Measurements from ENCODE around the gene TBX2. TPM values are rescaled to one million over a fixed set of nuclear protein-coding genes. Genes with fewer than 3 reads are reported as not detected.

TBX2 gene
- total and polyA plus RNA-seq, 10 of the 15 experiments (the other 5 are each of a cell fraction or from before 2014, with no cell fraction given): 0.13 TPM; not detected in 9

DNA sequence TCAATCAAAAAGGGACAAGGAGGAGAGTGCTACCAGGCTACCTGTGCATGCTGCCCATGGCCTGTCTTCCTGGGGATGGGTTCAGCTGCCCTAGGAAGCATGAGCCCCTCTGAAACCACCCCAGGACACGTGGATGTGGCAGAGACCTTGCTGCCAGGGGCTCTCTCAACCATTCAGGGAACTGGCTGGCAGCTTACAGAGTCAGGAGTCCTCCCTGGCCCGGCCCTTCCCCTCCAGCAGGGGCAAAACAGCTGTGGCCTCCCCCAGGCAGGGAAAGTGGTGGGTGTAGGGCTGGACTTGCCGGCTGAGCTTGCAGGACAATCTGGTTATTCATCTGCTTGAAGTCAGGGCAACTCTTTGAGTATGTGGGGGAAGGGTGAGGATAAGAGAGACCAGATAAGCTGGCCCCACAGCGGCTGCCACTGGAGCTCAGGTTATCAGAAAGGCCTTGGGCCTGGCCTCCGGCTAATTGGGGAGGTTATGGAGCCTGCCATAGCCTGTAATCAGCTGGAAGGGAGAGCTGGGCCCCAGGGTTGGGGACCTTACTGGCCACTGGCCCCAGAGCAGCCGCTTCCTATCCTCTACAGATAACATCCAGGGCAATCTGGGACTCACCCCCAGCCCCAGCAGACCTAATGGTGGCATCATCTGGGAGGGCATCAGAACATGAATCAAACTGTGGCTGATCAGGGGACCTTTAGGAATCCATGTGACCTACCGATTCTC is 5.6 kb upstream of the TBX2 start:
- in situ Hi-C loops (cut with MboI) (loop anchor here (5.0 kb wide), 2 partner anchors 382 to 672 kb away; no protein-coding TSS in a partner anchor), intact Hi-C loops (cut with micrococcal nuclease; ENCODE audit: unreplicated experiment) (no loop called here)
- 32% methylated on average over 7 of the region's 7 CpGs for WGBS (ENCODE audit: insufficient coverage, insufficient replicate concordance, low lambda C conversion rate, missing lambda C conversion rate)
- TF ChIP-seq ETV6 (conservative IDR thresholded peaks at IDR 0.05 in 1 of 2, IDR thresholded peaks at IDR 0.05 in 1 of 2; ENCODE audit: borderline replicate concordance in 1 of 2, low read depth in 1 of 2) (peak in 1 of 2 experiments; percentile 14; a peak in 1 of 4 replicates), JUNB (IDR thresholded peaks at IDR 0.05) (no peak), NFXL1 (IDR thresholded peaks at IDR 0.05; ENCODE audit: borderline replicate concordance) (peak; percentile 73)
- Histone ChIP-seq H4K20me1 (ENCODE audit: control insufficient read depth, insufficient read depth) (no peaks in the 10 kb centered on the region), H3K4me1 (ENCODE audit: control insufficient read depth, insufficient read depth, low read length) (no peaks in the 10 kb centered on the region), H3K27me3 (replicated peaks in 1 of 2; ENCODE audit: control insufficient read depth in 2 of 2, insufficient read depth in 2 of 2, low read length in 1 of 2) (peaks cover 6 to 17% of the 10 kb centered on the region in 2 experiments), H3K4me2 (ENCODE audit: control insufficient read depth, insufficient read depth) (no peak overlapping the region), H3K9ac (ENCODE audit: control insufficient read depth, insufficient read depth, low read length) (no peak overlapping the region), H3K79me2 (ENCODE audit: control insufficient read depth, insufficient read depth, low read length) (no peaks in the 10 kb centered on the region), H3K4me3 (no peak overlapping the region), H3K27ac (ENCODE audit: control insufficient read depth, insufficient read depth) (no peak overlapping the region), H2AFZ (ENCODE audit: control insufficient read depth, low read depth, low read length) (no peak overlapping the region), H3K36me3 (ENCODE audit: control insufficient read depth in 2 of 2, insufficient read depth in 2 of 2, low read length in 1 of 2) (no peaks in the 10 kb centered on the region), H3K9me3 (replicated peaks; ENCODE audit: control insufficient read depth, insufficient read depth, low read length) (no peaks in the 10 kb centered on the region; the same call in 2 of the 3 replicates)
- ChIA-PET POLR2A (no interaction called here), CTCF (interaction anchor here (0.5 to 1.3 kb wide), 5 partner anchors 8 to 423 kb away, joined by 3 to 4 read pairs (median 4); no protein-coding TSS in a partner anchor), RAD21 (ENCODE audit: unreplicated experiment) (no interaction called here), SMC1A (ENCODE audit: uncharacterized antibody, unreplicated experiment) (interaction anchor here (1.5 kb wide), 1 partner anchor 422 kb away, joined by 3 read pairs; no protein-coding TSS in a partner anchor)
- DNase-seq (ENCODE audit: low read depth, low spot score) (no peak), FAIRE-seq (no peak), ATAC-seq (no peak)
- no TSS peak for BruUV-seq (replicated peaks)

DNA sequence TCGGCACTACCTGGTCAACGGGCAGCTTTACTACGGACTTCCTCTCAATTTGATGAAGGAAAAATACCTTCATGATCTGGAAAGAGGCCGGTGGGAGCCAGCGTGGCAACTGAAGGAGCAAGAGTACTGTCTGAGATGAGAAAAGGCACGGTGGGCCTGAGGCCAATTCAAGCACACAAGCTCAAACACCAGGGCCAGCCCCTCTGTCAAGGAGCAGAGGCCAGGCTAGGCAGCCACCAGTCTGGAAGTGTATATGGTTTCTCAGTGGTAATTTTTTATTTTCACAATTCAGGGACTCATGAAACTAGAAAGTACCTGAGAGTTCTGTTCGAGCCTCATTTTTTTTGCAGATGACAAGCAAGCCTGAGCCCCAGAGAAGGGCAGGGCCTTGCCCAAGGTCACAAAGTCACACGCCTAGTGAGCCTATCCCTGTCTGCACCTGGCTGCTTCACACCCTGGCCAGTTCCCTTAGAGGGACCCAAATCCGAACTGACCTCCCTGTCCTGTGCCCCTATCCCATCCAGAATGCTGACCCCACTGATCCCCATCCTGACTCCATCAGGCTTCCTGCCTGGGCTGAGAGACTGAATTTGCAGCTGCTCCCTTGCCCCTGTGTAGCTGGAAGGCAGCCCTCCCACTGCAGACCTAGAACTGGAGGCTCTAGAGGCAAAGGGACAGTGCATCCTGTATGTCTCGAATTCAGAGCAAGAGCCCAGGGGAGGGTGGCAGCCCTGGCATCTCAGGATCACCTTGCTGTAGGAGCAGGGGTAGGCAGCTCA is 4.8 kb upstream of the TBX2 start:
- no peak for DNase-seq (ENCODE audit: low read depth, low spot score)
- no peak overlapping the region for H3K27ac ChIP-seq (ENCODE audit: control insufficient read depth, insufficient read depth)
- no peak overlapping the region for H3K9ac ChIP-seq (ENCODE audit: control insufficient read depth, insufficient read depth, low read length)
- no peak overlapping the region for H3K4me2 ChIP-seq (ENCODE audit: control insufficient read depth, insufficient read depth)
- H3K36me3 ChIP-seq (ENCODE audit: control insufficient read depth in 2 of 2, insufficient read depth in 2 of 2, low read length in 1 of 2): no peaks in the 10 kb centered on the region; a peak in 1 of 4 replicates
- WGBS (ENCODE audit: insufficient coverage, insufficient replicate concordance, low lambda C conversion rate, missing lambda C conversion rate): 25% methylated on average over 10 of the region's 10 CpGs
- intact Hi-C loops (cut with micrococcal nuclease; ENCODE audit: unreplicated experiment) (no loop called here), in situ Hi-C loops (cut with MboI) (loop anchor here (5.0 kb wide), 2 partner anchors 383 to 673 kb away; no protein-coding TSS in a partner anchor)
- ChIA-PET SMC1A (ENCODE audit: uncharacterized antibody, unreplicated experiment) (interaction anchor here (1.5 kb wide), 1 partner anchor 423 kb away, joined by 3 read pairs; no protein-coding TSS in a partner anchor), CTCF (interaction anchor here (0.5 to 1.3 kb wide), 5 partner anchors 9 to 423 kb away, joined by 3 to 4 read pairs (median 4); no protein-coding TSS in a partner anchor), RAD21 (ENCODE audit: unreplicated experiment) (no interaction called here), POLR2A (no interaction called here)
- peaks cover 6 to 17% of the 10 kb centered on the region in 2 experiments for H3K27me3 ChIP-seq (replicated peaks in 1 of 2; ENCODE audit: control insufficient read depth in 2 of 2, insufficient read depth in 2 of 2, low read length in 1 of 2)
- H2AFZ ChIP-seq (ENCODE audit: control insufficient read depth, low read depth, low read length): no peak overlapping the region
- ATAC-seq: no peak
- FAIRE-seq: no peak
- H3K79me2 ChIP-seq (ENCODE audit: control insufficient read depth, insufficient read depth, low read length): no peaks in the 10 kb centered on the region
- no peaks in the 10 kb centered on the region for H4K20me1 ChIP-seq (ENCODE audit: control insufficient read depth, insufficient read depth)
- no peak overlapping the region for H3K4me3 ChIP-seq
- H3K9me3 ChIP-seq (replicated peaks; ENCODE audit: control insufficient read depth, insufficient read depth, low read length): no peaks in the 10 kb centered on the region; the same call in 2 of the 3 replicates
- no TSS peak for BruUV-seq (replicated peaks)
- no peaks in the 10 kb centered on the region for H3K4me1 ChIP-seq (ENCODE audit: control insufficient read depth, insufficient read depth, low read length)
- TF ChIP-seq ETV6 (conservative IDR thresholded peaks at IDR 0.05 in 1 of 2, IDR thresholded peaks at IDR 0.05 in 1 of 2; ENCODE audit: borderline replicate concordance in 1 of 2, low read depth in 1 of 2) (peak in 1 of 2 experiments; percentile 6; a peak in 1 of 4 replicates), LARP7 (IDR thresholded peaks at IDR 0.05) (no peak)
